Measurements from ENCODE around the gene ARHGEF17. TPM values are rescaled to one million over a fixed set of nuclear protein-coding genes. Genes with fewer than 3 reads are reported as not detected.

The ARHGEF17 gene
- total and polyA plus RNA-seq, 2 of the 13 experiments (the other 11 are each of a cell fraction or from before 2014, with no cell fraction given): 10.7 to 28.8 TPM

DNA sequence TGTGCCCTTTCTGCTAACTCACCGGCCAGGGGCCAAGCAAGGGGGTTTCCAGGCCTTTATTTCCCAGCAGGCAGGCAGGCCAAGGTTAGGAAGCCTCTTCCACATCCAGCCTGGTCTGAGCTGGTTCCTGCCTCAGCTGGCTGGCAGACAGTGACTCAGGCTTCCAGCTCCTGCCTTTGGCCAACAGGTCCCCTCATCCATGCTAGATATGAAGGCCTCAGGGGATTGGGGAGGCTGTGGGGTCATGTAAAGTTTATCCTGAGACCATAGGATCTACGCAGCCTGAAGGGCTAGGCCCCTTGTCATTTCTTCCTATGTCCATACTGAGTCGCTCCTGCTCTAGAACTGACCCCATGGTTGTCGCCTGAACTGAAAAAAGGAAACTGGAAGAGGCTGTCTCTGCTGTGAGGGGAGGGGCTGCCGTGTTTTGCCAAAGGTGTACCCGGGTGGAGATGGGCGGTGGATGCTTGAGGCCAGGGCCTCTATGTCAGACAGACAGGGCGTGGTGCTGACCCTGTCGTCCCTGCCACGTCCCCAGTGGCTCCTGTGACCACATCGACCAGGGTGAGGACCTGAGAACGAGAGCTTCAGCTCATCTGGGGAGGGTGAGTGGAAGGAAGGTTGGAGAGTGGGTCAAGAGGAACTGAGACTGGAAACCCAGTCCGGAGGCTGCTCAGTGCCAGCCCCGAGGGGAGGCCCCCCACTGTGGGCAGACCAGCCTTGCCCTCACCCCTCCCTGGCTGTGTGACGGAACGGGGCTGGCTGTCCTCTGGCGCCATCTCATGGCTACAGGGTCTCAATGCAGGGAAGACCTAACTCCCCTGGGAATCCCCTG is 19.0 kb upstream of the ARHGEF17 start (continued):
- TF ChIP-seq, protein P1, sequence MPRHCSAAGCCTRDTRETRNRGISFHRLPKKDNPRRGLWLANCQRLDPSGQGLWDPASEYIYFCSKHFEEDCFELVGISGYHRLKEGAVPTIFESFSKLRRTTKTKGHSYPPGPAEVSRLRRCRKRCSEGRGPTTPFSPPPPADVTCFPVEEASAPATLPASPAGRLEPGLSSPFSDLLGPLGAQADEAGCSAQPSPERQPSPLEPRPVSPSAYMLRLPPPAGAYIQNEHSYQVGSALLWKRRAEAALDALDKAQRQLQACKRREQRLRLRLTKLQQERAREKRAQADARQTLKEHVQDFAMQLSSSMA (CRISPR knock-in tag; IDR thresholded peaks at IDR 0.05): no peak; the same call in 1 of the 2 replicates
- TF ChIP-seq MLX (CRISPR knock-in tag; IDR thresholded peaks at IDR 0.05) (no peak), USF2 (IDR thresholded peaks at IDR 0.05; ENCODE audit: low read depth, low read length) (no peak), USF2 (CRISPR knock-in tag; IDR thresholded peaks at IDR 0.05; ENCODE audit: borderline replicate concordance) (no peak), JARID2 (CRISPR knock-in tag; IDR thresholded peaks at IDR 0.05; ENCODE audit: insufficient replicate concordance) (no peak), NFE2L2 (IDR thresholded peaks at IDR 0.05; ENCODE audit: low read length) (no peak), MAZ (IDR thresholded peaks at IDR 0.05; ENCODE audit: borderline replicate concordance, low read depth, low read length) (peak; percentile 42; the same call in 1 of the 2 replicates), MAZ (CRISPR knock-in tag; IDR thresholded peaks at IDR 0.05; ENCODE audit: low read depth) (peak; percentile 79; the same call in 1 of the 2 replicates), RAD51 (IDR thresholded peaks at IDR 0.05; ENCODE audit: borderline replicate concordance) (no peak), ZFP82 (CRISPR knock-in tag; IDR thresholded peaks at IDR 0.05; ENCODE audit: borderline replicate concordance) (no peak), MBD4 (IDR thresholded peaks at IDR 0.05; ENCODE audit: borderline replicate concordance, low read length) (no peak), GATAD2A (CRISPR knock-in tag; IDR thresholded peaks at IDR 0.05) (peak; percentile 48), ZNF205 (CRISPR knock-in tag; IDR thresholded peaks at IDR 0.05) (peak; percentile 60; the same call in 1 of the 2 replicates), SETDB1 (CRISPR knock-in tag; IDR thresholded peaks at IDR 0.05; ENCODE audit: borderline replicate concordance) (no peak), NR2F6 (IDR thresholded peaks at IDR 0.05) (0 out of 2 replicates have a peak, but pooled peaks have one; percentile 8), NR2F6 (CRISPR knock-in tag; IDR thresholded peaks at IDR 0.05) (peak; percentile 40), PRMT3 (CRISPR knock-in tag; IDR thresholded peaks at IDR 0.05; ENCODE audit: borderline replicate concordance, low read depth) (no peak), PHF8 (CRISPR knock-in tag; IDR thresholded peaks at IDR 0.05) (peak; percentile 65; the same call in 1 of the 2 replicates), RBM39 (IDR thresholded peaks at IDR 0.05; ENCODE audit: low read depth, low read length, poor library complexity, severe bottlenecking) (no peak)
- TF ChIP-seq, protein P2, sequence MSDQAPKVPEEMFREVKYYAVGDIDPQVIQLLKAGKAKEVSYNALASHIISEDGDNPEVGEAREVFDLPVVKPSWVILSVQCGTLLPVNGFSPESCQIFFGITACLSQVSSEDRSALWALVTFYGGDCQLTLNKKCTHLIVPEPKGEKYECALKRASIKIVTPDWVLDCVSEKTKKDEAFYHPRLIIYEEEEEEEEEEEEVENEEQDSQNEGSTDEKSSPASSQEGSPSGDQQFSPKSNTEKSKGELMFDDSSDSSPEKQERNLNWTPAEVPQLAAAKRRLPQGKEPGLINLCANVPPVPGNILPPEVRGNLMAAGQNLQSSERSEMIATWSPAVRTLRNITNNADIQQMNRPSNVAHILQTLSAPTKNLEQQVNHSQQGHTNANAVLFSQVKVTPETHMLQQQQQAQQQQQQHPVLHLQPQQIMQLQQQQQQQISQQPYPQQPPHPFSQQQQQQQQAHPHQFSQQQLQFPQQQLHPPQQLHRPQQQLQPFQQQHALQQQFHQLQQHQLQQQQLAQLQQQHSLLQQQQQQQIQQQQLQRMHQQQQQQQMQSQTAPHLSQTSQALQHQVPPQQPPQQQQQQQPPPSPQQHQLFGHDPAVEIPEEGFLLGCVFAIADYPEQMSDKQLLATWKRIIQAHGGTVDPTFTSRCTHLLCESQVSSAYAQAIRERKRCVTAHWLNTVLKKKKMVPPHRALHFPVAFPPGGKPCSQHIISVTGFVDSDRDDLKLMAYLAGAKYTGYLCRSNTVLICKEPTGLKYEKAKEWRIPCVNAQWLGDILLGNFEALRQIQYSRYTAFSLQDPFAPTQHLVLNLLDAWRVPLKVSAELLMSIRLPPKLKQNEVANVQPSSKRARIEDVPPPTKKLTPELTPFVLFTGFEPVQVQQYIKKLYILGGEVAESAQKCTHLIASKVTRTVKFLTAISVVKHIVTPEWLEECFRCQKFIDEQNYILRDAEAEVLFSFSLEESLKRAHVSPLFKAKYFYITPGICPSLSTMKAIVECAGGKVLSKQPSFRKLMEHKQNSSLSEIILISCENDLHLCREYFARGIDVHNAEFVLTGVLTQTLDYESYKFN (CRISPR knock-in tag; conservative IDR thresholded peaks at IDR 0.05): 0 out of 2 replicates have a peak, but pooled peaks have one; percentile 12
- TF ChIP-seq, protein P3, sequence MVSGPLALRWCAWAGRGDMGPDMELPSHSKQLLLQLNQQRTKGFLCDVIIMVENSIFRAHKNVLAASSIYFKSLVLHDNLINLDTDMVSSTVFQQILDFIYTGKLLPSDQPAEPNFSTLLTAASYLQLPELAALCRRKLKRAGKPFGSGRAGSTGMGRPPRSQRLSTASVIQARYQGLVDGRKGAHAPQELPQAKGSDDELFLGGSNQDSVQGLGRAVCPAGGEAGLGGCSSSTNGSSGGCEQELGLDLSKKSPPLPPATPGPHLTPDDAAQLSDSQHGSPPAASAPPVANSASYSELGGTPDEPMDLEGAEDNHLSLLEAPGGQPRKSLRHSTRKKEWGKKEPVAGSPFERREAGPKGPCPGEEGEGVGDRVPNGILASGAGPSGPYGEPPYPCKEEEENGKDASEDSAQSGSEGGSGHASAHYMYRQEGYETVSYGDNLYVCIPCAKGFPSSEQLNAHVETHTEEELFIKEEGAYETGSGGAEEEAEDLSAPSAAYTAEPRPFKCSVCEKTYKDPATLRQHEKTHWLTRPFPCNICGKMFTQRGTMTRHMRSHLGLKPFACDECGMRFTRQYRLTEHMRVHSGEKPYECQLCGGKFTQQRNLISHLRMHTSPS (CRISPR knock-in tag; IDR thresholded peaks at IDR 0.05; ENCODE audit: low read depth): peak; percentile 90

Data from HepG2 (cell line).